HG03135 (cell line): ENCODE data around the gene CELF3.
A peak's percentile ranks its signal among the peaks of the same experiment; 100 is the strongest.
"Not testable (repeated sequence)": the region's sequence is repeated elsewhere in the genome, so short reads cannot be mapped to it uniquely, and the experiment has no call there.

Source experiments
- ATAC-seq: cut with Tn5 transposase; IDR thresholded peaks from one replicate; pipeline ENCODE4 v1.9.1; 2021; ENCODE audit warnings: mild to moderate bottlenecking, moderate library complexity; ENCODE audit not compliant: unreplicated experiment

CELF3 gene

DNA sequence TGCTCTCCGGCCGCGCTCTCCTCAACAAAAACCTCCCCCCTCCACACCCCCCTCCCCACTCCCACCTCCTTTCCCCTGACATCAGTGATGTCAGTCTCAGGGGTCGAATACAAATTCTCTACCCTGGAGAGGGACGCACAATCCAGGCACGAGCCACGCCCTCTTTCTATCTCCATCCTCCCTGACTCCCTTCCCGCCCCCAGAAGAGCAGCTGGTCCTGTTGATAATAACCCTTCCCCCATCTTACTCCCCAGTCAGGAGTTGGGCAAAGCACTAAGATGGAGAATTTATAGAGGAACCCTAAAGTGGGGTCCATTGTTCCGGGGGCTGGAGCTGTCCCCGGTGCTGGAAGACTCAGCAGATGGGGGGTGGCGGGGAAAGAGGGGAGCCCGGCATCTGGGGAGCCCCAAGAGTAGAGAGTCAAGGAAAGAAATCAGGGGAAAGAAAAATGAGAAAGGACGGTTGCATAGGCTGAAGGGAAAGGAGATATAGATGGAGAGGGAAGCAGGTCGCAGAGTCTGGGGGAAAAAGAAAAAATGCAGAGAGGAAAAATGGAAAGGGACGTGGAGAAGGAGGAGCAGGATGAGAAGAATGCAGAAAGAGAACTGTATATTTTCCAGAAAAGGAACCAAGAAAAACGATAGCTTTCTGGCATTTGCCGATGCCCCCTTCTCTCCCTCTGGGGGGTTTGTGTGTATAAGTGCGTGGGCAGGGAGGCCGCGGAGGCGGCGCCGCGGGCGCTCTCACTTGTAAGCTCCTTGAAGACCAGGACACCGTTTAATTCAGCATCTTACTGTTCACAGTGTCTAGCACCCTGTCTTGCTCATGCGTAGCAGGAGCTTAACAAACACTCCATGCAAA is at the start of gene CELF3:
TSS of gene CELF3 (minus strand) at position 33 of the 861 bp plus-strand sequence. CDS start 783 bp downstream, outside the sequence.
- no peak for ATAC-seq

DNA sequence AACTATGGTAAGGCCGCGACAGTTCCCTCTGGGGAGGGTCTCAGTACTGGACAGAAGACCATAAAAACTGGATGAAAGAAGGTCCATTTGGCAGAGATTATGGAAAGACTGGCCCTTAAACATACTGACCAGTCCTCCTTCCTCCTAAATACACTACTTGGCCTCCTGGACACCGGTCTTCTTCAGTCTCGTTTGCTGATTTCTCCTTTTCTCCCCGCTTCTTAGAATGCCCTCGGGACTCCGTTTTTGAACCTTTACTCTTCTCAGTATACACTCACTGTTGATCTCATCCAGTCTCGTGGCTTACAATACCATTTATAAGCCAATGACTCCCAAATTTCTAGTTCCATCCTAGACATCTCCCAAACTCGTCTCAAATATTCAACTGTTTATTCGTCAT is 47.4 kb upstream of the CELF3 start:
- no peak for ATAC-seq

DNA sequence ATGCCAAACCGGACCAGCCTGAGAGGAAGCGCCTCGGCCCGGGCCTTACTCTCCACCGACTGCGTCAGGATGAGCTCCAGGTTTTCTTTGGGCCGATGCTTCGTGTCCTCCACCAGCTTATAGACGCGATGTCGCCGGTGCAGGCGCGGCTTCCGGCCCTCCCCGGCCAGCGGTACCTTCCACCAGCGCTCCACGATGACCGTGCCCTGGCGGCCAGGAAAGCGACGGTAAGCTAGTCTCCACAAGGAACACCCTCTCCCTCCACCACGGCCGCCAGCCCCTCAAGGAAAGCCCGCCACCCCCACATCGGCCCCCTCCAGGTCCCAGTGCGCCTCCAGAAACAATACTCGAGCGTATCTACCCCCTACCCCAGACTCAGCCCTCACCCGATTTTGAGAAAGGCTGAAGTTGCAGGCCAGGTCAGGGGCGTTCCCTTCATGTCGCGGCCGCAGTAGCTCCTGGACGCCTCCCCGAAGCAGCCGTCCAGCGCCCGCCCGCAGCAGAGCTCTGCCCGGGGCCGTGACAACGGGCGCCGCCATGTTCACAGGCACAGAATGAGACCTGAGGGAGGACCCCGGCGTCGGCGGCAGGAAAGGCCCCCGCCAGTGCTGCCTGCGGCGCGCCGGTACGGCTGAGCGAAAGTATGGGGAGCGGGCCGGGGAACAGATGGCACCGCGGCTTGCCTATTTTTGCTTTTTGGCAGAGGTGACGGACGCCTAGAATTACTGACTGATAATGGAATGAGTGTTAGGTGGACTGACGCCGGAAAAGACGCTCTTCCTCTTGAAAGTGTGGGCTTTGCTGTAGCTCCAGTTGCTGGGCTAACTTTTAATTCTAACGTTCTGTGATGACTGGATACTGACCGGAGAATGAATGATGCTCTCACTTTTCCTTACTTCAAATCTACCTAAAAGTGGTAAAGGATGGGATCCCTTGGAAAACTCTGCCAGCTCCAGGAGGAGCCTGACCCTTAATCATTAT is 46.6 kb upstream of the CELF3 start, which contains the start of gene MRPL9:
TSS of gene MRPL9 (minus strand) at position 556 of the 981 bp plus-strand sequence. CDS start at position 539, 17 bp downstream.
- ATAC-seq = peak; percentile 88

DNA sequence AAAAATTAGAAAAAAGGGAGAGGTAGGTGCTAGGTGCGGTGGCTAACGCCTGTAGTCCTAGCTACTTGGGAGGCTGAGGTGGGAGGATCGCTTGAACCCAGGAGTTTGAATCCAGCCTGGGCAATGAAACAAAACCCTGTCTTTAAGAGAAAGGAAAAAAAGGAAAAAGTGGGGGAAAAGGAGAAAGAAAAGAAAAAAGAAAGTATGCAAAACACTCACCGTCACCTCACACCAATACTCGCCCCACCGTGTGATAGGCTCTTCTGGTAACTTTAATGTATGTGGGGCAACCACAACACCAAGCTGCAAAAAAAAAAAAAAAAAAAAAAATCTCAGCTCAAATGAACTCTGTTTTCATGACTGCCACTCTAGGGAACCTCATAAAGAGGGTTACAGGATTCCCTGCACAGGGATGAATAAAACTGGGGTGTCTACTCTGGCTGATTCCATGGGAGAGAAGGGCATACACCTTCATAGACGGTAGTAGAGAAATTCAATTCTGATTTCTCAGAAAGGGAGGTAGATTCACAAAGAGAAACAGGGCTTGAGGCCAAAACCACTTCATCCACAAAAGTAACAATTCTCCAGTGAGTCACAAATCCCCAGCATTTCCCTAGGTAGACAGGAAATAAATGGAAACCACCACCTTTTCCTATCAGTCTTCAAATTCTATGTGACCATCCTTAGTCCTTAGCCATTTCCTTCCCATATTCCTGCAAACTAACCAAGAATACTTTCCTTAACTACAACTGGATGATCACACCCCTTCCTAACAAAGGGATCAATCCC is 44.2 kb upstream of the CELF3 start:
- no peak for ATAC-seq

DNA sequence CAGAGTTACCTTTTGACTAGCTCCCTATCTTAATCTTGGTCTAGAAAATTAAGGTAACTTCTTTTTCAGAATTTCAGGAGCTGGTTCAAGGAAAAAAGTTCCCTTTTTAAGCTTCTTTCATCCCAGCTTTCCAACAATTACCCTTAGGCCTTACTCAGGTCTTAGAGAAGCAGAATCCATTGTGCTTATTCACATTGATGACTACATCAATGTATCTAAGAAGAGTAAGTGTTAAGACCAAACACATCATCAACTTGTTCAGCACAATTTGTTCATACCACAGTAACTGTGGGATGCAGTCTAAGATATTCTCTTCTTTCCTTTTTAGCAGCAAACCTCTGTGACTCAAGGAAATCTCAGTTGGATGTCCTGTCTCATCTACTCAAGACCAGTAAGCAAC is 42.6 kb upstream of the CELF3 start:
- ATAC-seq = no peak

DNA sequence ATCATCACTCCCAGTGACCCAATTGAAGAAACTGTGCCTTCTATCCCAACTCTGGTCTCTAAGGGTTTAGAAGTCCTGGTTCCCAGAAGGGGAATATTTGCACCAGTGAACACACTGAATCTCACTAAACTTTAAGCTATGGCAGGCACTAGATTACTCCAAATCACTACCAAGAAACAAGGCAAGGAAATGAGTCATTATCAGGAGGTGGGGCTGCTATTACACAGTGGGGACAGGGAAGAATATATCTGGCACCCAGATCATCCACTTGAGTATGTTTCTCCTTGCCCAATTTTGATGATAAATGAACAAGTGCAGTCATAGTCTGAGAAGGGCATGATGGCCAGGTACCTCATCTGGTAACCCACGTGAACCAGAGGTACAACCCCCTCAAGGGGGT is 39.7 kb upstream of the CELF3 start:
- ATAC-seq = no peak

DNA sequence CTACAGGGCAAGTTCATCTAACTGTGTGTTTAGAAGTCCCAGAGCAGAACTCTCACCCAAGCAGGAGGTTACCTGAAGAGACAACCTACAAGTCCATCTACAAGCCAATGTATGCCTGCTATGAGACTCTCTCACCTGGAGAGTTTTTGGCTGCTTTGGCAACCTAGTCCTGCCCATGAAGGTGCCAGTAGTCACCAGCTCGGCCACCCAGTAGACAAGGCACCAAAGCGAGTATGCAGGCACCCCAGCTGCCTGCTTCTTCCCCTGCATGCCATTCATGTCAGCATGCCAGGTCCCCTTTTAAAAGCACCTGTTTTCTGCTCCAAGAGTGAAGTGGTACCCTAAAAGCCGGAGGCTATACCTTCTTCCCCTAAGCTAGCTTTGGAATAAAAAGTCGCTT is 24.9 kb upstream of the CELF3 start:
- no peak for ATAC-seq

DNA sequence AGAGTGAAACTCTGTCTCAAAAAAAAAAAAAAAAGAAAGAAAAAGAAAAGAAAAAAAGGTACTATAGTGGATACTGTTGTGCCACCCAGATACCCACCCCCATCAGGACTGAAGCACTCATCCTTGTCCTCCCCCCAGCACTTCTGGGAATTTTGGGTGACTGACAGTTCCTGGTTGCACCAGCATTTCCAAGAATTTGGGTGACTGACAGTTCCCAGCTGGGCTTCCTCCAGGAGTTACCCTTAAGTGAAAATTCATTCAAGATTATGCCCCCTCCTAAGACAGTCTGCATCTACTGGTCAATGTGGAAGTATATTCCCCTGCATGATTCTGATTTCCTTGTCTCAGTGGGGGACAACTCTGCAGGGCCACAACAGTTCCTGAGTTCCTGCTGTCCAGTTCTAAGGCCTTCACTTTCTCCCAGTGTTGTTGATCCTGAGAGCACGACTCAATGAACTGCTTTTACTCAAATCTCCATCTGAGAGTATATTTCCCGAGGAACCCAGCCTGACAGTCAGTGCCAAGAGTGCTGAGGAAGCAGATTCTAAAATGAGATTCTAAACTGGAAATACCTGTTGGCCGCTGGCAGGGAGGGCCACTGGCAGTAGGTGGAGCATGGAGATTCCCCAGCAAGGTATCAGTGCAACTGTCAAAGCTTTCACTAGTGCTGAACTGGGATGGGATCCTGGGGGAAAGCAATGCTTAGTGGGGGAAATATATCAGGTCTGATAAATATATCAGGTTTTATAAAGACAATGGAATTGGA is 23.2 kb upstream of the CELF3 start:
- no peak for ATAC-seq

DNA sequence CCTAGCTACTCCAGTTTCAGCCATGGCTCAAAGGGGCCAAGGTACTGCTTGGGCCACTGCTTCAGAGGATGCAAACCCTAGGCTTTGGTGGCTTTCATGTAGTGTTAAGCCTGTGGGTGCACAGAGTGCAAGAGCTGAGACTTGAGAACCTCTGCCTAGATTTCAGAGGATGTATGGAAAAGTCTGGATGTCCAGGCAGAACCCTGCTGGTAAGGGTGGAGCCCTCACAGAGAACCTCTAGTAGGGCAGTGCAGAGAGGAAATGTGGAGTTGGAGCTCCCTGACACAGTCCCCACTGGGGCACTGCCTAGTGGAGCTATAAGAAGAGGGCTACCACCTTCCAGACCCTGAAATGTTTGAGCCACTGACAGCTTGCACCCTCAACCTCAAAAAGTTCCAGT is 20.9 kb upstream of the CELF3 start:
- no peak for ATAC-seq

DNA sequence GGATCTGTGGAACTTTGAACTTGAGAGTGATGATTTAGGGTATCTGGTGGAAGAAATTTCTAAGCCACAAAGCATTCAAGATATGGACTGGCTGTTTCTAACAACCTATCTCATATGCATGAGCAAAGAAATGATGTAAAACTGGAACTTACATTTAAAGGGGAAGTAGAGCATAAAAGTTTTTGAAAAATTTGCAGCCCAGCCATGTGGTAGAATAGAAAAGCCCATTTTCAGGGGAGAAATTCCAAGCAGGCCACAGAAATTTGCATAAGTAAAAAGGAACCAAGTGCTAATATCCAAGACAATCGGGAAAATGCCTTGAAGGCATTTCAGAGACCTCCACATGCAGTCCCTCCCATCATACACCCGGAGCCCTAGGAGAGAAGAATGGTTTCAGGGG is 20.4 kb upstream of the CELF3 start:
- ATAC-seq = no peak

DNA sequence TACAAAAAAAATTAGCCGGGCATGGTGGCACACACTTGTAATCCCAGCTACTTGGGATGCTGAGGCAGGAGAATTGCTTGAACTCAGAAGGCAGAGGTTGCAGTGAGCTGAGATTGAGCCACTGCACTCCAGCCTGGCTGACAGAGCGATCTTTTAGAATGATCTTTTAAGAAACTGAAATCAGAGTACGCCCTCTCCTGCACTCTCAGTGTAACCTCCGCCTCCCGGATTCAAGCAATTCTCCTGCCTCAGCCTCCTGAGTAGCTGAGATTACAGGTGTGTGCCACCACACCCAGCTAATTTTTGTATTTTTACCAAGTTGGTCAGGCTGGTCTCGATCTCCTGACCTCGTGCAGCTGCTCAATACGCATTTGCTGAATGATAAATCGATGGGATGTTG is 17.4 kb upstream of the CELF3 start:
- ATAC-seq = not testable (repeated sequence)

DNA sequence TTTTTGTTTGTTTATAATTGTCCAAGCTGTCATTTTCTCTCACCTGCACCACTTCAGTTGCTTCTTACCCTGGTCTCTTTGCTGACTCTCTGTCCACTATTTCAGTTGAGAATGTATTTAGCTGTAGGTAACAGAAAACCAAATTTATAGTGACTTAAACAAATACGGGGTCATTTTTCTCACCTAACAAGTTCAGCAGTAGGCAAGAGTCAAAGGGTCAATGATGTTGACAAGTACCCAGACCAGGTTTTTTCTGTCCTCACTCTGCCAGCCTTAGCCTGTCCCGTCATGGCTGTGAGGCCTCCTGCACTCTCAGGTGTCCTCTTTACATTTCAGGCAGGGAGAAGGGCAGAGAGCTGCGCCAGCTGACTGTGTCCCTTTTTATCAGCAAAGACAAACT is 16.5 kb upstream of the CELF3 start:
- no peak for ATAC-seq

DNA sequence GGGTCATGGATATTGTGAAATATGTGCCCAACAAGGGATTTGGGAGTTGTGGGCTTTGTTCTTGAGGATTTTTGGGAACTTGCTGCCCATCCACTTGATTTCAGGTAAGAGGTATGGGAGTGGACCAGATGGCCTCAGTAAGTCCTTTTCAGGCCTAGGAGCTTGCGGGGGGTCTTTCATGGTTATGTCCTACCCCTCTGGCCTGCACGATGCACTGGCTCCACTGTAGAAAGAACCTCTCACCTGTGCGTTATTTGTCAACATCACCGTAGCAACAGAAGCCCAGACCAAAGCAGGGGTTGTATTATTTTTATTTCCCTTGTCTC is 13.3 kb upstream of the CELF3 start:
- ATAC-seq = no peak

DNA sequence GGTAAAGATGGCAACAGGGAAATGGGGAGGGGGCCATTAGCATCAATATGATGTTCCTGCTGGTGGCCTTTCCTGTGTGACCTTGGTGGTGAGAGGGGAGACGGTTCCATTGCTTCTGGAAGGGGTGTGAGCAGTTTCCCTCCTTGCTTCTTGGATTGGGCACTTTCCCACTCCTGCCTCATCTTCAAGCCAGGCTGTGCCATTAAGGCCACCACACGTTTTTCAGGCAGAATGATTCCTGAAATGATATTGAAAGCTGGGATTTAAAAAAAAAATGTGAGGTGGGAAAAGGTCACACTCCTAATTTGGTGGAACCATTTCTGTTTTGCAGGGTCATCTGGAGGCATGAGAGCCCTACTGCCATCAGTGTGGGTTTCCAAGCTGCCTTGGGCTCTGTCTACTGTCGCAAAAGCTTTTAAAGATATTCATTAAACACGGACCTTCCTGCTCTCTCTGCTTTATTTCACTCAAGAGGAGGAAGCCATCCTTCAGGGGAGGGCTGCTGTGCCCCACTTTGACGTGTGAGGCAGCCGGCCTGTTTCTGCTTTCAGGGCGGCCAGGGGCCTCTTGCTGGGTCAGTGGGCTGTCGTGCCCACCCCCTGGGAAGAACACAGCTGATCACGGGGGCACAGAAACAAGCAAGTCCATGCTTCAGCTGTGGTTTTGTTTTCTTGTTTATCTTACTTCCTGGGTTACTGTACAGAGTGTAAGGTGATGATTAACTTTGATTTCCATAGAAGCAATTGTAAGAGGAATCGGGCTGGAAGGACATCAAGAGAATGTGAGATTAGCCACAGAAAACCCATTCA is 12.8 kb upstream of the CELF3 start:
- no peak for ATAC-seq

DNA sequence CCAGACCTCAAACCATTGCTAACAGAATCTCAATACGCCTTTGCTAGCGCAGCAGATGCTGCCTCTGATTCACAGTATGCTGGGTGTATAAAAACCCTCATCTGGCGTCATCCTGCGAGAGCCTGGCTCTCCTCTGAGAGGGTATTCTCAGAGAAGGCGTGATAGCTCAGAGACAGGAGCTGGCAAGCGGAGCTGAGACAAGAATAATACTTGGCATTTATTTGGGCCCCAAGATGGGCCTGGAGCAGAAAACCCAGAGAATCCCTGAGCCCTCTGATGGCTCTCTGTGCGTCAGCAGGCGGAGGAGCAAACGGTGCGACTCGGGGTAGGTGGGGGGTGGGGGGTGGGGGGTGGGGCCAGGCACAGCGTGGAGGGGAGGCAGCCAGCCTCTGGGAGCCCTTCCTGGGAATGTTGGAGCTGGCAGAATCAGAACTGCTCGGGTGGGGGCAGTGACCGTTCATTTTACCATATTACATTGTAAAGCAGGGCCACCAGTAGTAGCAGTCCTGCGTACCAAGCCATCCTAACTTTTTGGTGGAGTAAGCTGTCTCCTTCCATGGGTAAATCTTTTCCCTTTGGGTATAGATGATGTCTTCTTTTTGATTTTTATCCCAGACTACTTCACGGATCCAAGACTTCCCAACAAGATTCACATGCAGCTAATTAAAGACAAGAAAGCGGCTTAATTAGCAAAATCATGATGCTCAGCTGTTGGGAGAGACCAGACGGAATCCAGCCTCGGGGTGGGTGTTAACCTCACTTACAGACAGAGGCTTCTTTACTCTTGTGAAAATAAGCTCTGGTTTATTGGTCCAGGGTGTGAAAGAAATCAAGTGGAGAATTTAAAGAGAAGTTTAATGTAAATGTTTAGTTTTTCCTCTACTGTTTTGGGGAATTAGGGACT is 11.8 kb upstream of the CELF3 start:
- ATAC-seq = no peak

DNA sequence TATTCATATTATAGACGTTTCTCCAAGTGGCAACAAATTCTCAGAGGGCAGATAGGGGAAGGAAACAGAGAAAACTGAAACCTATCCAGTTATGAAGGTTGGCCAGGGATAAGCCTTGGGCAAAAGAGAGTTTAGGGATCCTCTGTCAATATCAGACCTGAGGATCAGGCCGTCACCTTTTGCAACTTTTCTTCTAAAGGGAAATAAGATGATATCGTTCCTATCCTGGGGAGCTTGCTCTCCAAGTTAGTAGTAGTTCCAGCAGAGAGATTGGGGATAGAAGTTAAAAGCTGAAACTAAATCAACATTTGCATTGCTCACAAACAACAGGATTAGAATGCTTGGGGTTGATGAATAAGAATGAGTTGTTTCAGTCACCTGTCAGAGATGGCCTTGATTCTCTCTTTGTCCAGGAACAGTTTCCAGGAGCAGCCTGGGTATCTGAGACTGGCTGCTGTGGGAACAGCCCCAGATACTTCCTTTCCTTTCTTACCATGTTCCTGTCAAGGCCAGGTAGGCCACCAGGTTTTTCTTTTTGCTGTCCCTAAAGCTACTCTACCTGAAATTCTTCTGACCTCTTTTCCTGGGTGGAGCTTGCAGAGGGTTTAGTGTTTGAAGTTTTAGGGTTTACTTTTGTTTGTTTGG is 7.2 kb upstream of the CELF3 start:
- no peak for ATAC-seq

DNA sequence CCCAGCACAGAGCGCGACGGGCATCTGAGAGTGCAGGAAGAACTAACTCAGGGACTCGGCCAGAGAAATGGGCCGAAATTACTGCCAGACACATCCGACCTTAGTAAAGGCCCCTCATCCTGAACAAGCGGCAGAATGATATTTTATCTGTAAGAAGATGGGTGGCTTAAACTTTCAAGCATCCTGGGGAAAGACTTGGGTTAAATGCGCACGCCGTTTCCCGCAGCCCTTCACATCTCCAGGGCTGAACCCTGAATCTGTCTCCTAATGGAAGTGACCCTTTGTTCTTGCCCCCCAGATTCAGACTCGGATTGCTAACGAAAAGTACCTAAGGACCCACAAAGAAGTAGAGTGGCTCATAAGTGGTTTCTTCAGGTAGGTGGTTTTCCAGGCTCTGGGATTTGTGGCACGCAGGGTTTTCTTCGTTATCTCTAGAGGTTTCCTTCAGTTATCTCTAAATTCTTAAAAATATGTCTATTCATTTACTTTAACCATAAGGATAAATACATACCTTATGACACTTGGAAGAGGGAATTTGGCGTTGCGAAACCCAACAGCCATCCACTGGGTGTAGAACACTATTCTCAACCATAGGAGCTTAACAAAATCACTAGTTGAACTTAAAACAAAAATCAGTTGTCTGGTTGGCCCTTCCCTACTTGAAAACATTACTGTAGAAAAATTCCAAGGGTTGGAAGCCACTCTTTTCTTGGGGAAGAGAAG is 5.3 kb upstream of the CELF3 start:
- no peak for ATAC-seq
